A673 (cell line): ENCODE measurements around the gene LSM3. TPM values are rescaled to one million over a fixed set of nuclear protein-coding genes. Genes with fewer than 3 reads are reported as not detected.

ENCODE experiments used
- BruUV-seq: library from RNA; stranded (reverse); fragments of 400-500 nt; replicated peaks from 2 replicates; lab custom pipeline; 2021; lab: Mats Ljungman, UMichigan
- CTCF ChIA-PET: fragments of 300-600 bp; sonication (Branson Sonifier 250); formaldehyde crosslinking; loops from one replicate; lab custom pipeline; 2022; ENCODE audit warnings: antibody characterized with exemption; lab: Charles Lee
- POLR2A ChIA-PET: fragments of 300-600 bp; sonication (Branson Sonifier 250); formaldehyde crosslinking; loops from one replicate; lab custom pipeline; 2022; ENCODE audit warnings: antibody characterized with exemption; ENCODE audit not compliant: low non-redundant PET; lab: Charles Lee
- DNase-seq: peaks from one replicate; pipeline ENCODE4 v3.0.0-alpha.2; 2015; ENCODE audit warnings: low spot score
- H3K27ac ChIP-seq: fragments of 200-600 bp; sonication (generic); 2 replicates; pipeline ENCODE4 v1.5.1; 2016; ENCODE audit warnings: mixed run types, low read depth, mild to moderate bottlenecking, mixed read lengths, antibody characterized with exemption, low read length; ENCODE audit not compliant: poor library complexity, severe bottlenecking
- H3K27me3 ChIP-seq: fragments of 200-600 bp; sonication (generic); replicated peaks from 2 replicates; pipeline ENCODE4 v1.6.1; 2017; ENCODE audit warnings: mixed run types, low read depth, mild to moderate bottlenecking, mixed read lengths, antibody characterized with exemption, low read length; ENCODE audit not compliant: insufficient read depth, poor library complexity
- H3K36me3 ChIP-seq: fragments of 200-600 bp; sonication (generic); 2 replicates; pipeline ENCODE4 v1.6.1; 2016; ENCODE audit warnings: mixed run types, mild to moderate bottlenecking, mixed read lengths, antibody characterized with exemption, low read length; ENCODE audit not compliant: insufficient read depth, poor library complexity, severe bottlenecking
- H3K4me1 ChIP-seq: fragments of 200-600 bp; sonication (generic); 2 replicates; pipeline ENCODE4 v1.6.1; 2017; ENCODE audit warnings: mixed run types, mild to moderate bottlenecking, mixed read lengths, antibody characterized with exemption, low read length; ENCODE audit not compliant: insufficient read depth, poor library complexity, severe bottlenecking
- H3K4me3 ChIP-seq: fragments of 200-600 bp; sonication (generic); 2 replicates; pipeline ENCODE4 v1.5.1; 2016; ENCODE audit warnings: low read depth, mixed run types, mild to moderate bottlenecking, mixed read lengths, low read length; ENCODE audit not compliant: poor library complexity, severe bottlenecking
- H3K9me3 ChIP-seq: fragments of 200-600 bp; sonication (generic); 2 replicates; pipeline ENCODE4 v1.6.1; 2016; ENCODE audit warnings: mixed run types, low read depth, mild to moderate bottlenecking, mixed read lengths, antibody characterized with exemption, low read length; ENCODE audit not compliant: poor library complexity, severe bottlenecking
- CTCF ChIP-seq: fragments of 300-800, 200-600 bp; sonication (generic); conservative IDR thresholded peaks from 2 replicates; pipeline ENCODE4 v1.5.1; 2017; ENCODE audit warnings: low read depth, mild to moderate bottlenecking, antibody characterized with exemption, low read length, moderate library complexity, mixed read lengths
- EZH2 ChIP-seq: fragments of 200-600 bp; sonication (generic); IDR thresholded peaks from 2 replicates; pipeline ENCODE4 v1.6.1; 2017; ENCODE audit warnings: borderline replicate concordance, low read depth, mild to moderate bottlenecking, mixed read lengths, antibody characterized with exemption, low read length; ENCODE audit not compliant: poor library complexity, severe bottlenecking
- intact Hi-C: fragments of 100-400 bp; cut with micrococcal nuclease; formaldehyde crosslinking; loops from one replicate; pipeline ENCODE4 v1.10.0; 2022; ENCODE audit not compliant: unreplicated experiment
- total RNA-seq: library from RNA; stranded (reverse); gene quantifications from 2 replicates; pipeline ENCODE4 v1.2.3, GENCODE V29; 2021

Gene LSM3
- total RNA-seq, 1 experiment from 2014 or later, result 29.4 TPM

- no peaks in the 10 kb centered on the region for H3K9me3 ChIP-seq
- no peaks in the 10 kb centered on the region for H3K27me3 ChIP-seq
- H3K4me1 ChIP-seq, result no peaks in the 10 kb centered on the region
- no TSS peak for BruUV-seq
- H3K27ac ChIP-seq, result no peak overlapping the region
- intact Hi-C loops, result no loop called here
- H3K36me3 ChIP-seq, result peaks cover 25% of the 10 kb centered on the region
- no peak for DNase-seq
- H3K4me3 ChIP-seq, result no peak overlapping the region
- ChIA-PET CTCF (no interaction called here), POLR2A (no interaction called here)
- no peak for TF ChIP-seq EZH2
- TF ChIP-seq CTCF, result no peak
These were observed 16.2 kb downstream of the LSM3 start for GRCh38 chr3:14194865-14195264.

GRCh38 chr3:14199641-14200040 is 21.0 kb downstream of the LSM3 start:
- POLR2A ChIA-PET, result interaction anchor here (0.5 kb wide), 1 partner anchor 21 kb away, joined by 4 read pairs; the partner anchor contains the start of genes LSM3 and XPC
- no peak overlapping the region for H3K27ac ChIP-seq
- CTCF ChIA-PET, result no interaction called here
- no peak for TF ChIP-seq CTCF
- intact Hi-C loops, result loop anchor here (5.0 kb wide), 1 partner anchor 723 kb away; no protein-coding TSS in a partner anchor
- H3K27me3 ChIP-seq, result no peaks in the 10 kb centered on the region
- no peak for DNase-seq
- no peaks in the 10 kb centered on the region for H3K9me3 ChIP-seq
- no peak overlapping the region for H3K4me3 ChIP-seq
- H3K36me3 ChIP-seq, result peaks cover 25% of the 10 kb centered on the region
- no TSS peak for BruUV-seq
- no peaks in the 10 kb centered on the region for H3K4me1 ChIP-seq

DNA sequence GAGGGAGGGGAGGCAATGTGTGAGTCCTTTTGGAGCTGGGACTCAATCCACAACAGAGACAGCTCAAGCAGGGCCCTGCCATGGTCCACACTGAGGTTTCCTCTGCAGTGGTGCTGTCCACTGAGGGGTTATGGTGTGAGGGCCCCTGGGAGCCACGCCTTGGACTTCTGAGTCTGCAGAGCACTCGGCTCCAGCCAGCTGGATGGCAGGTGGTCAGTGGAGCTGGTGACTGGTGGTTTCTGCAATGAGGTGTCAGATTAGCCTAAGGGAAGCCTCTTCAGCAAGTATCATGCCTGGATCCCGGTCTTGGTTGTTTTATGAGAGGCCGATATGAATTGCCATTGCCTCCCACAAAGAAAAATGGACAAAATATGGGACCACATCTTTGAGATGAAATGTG is 21.7 kb downstream of the LSM3 start:
- CTCF ChIA-PET, result no interaction called here
- H3K9me3 ChIP-seq, result no peaks in the 10 kb centered on the region
- DNase-seq, result no peak
- intact Hi-C loops, result loop anchor here (5.0 kb wide), 1 partner anchor 722 kb away; no protein-coding TSS in a partner anchor
- POLR2A ChIA-PET, result interaction anchor here (0.5 kb wide), 1 partner anchor 22 kb away, joined by 4 read pairs; the partner anchor contains the start of genes LSM3 and XPC
- H3K27me3 ChIP-seq, result no peaks in the 10 kb centered on the region
- no peak overlapping the region for H3K4me3 ChIP-seq
- H3K4me1 ChIP-seq, result no peaks in the 10 kb centered on the region
- H3K36me3 ChIP-seq, result peaks cover 23% of the 10 kb centered on the region
- TF ChIP-seq EZH2 (no peak), CTCF (no peak)
- H3K27ac ChIP-seq, result no peak overlapping the region
- no TSS peak for BruUV-seq
